WTC11 (cell line): ENCODE results near the gene CCT3. TPM values are rescaled to one million over a fixed set of nuclear protein-coding genes. Genes with fewer than 3 reads are reported as not detected.

Experiments
- ATAC-seq: fragments of 200-7000 bp; cut with Tn5 transposase; 2 replicates; pipeline ENCODE4 v1.10.0; 2021; ENCODE audit warnings: mild to moderate bottlenecking, moderate library complexity
- CTCF ChIA-PET: fragments of 300-600 bp; sonication (Branson Sonifier 250); formaldehyde crosslinking; loops from one replicate; lab custom pipeline; 2021; ENCODE audit warnings: antibody characterized with exemption; lab: Charles Lee
- POLR2A ChIA-PET: fragments of 350-600 bp; sonication (Branson Sonifier 250); formaldehyde crosslinking; loops from one replicate; lab custom pipeline; 2021; ENCODE audit warnings: antibody characterized with exemption; lab: Charles Lee
- DNase-seq: peaks from one replicate; pipeline ENCODE4 v3.0.0; 2021; ENCODE audit warnings: low spot score
- H3K27ac Mint-ChIP-seq: 2 replicates; pipeline ENCODE4 v1.8.0; 2021; ENCODE audit warnings: mixed read lengths
- H3K27me3 Mint-ChIP-seq: 2 replicates; pipeline ENCODE4 v1.8.0; 2021; ENCODE audit warnings: low read depth, mild to moderate bottlenecking, moderate library complexity, mixed read lengths
- H3K36me3 Mint-ChIP-seq: 2 replicates; pipeline ENCODE4 v1.8.0; 2021; ENCODE audit warnings: mixed read lengths
- H3K4me1 Mint-ChIP-seq: 2 replicates; pipeline ENCODE4 v1.8.0; 2022; ENCODE audit warnings: mixed read lengths
- H3K4me3 Mint-ChIP-seq: 2 replicates; pipeline ENCODE4 v1.8.0; 2021; ENCODE audit warnings: mild to moderate bottlenecking, moderate library complexity, mixed read lengths
- H3K9me3 Mint-ChIP-seq: 2 replicates; pipeline ENCODE4 v1.8.0; 2021; ENCODE audit warnings: mixed read lengths
- ATF3 ChIP-seq: sonication (generic); formaldehyde crosslinking; conservative IDR thresholded peaks from 2 replicates; pipeline ENCODE4 v1.8.1; 2022; ENCODE audit warnings: mild to moderate bottlenecking, missing genetic modification reagents
- CREM ChIP-seq: sonication (generic); formaldehyde crosslinking; IDR thresholded peaks from 2 replicates; pipeline ENCODE4 v1.8.1; 2022; ENCODE audit warnings: mild to moderate bottlenecking, missing genetic modification reagents, moderate library complexity
- E2F4 ChIP-seq: sonication (generic); formaldehyde crosslinking; IDR thresholded peaks from 2 replicates; pipeline ENCODE4 v1.8.1; 2022; ENCODE audit warnings: low read depth, mild to moderate bottlenecking, moderate library complexity, missing genetic modification reagents, borderline replicate concordance
- EMX1 ChIP-seq: fragments of 250-450 bp; sonication (Bioruptor Pico); IDR thresholded peaks from 2 replicates; pipeline ENCODE4 v1.8.0; 2021; ENCODE audit warnings: mild to moderate bottlenecking
- FOXP1 ChIP-seq: sonication (generic); formaldehyde crosslinking; IDR thresholded peaks from 2 replicates; pipeline ENCODE4 v1.8.0; 2022; ENCODE audit warnings: missing genetic modification reagents, mild to moderate bottlenecking, moderate library complexity, borderline replicate concordance
- GRHL2 ChIP-seq: fragments of 250-450 bp; sonication (Bioruptor Pico); IDR thresholded peaks from 2 replicates; pipeline ENCODE4 v1.8.0; 2022; ENCODE audit warnings: mild to moderate bottlenecking, moderate library complexity; ENCODE audit not compliant: insufficient replicate concordance, severe bottlenecking
- HMGXB4 ChIP-seq: sonication (generic); formaldehyde crosslinking; IDR thresholded peaks from 2 replicates; pipeline ENCODE4 v1.8.1; 2023; ENCODE audit warnings: mild to moderate bottlenecking, moderate library complexity, missing genetic modification reagents
- IRF2 ChIP-seq: sonication (generic); formaldehyde crosslinking; IDR thresholded peaks from 2 replicates; pipeline ENCODE4 v1.8.0; 2022; ENCODE audit warnings: low read depth, missing genetic modification reagents, borderline replicate concordance
- KAT7 ChIP-seq: sonication (generic); formaldehyde crosslinking; IDR thresholded peaks from 2 replicates; pipeline ENCODE4 v1.8.1; 2023; ENCODE audit warnings: missing genetic modification reagents, mild to moderate bottlenecking, borderline replicate concordance
- NFATC4 ChIP-seq: fragments of 250-450 bp; sonication (Bioruptor Pico); IDR thresholded peaks from 2 replicates; pipeline ENCODE4 v1.9.0; 2021; ENCODE audit warnings: mild to moderate bottlenecking
- NR1H2 ChIP-seq: sonication (generic); formaldehyde crosslinking; IDR thresholded peaks from 2 replicates; pipeline ENCODE4 v1.9.0; 2021; ENCODE audit warnings: mild to moderate bottlenecking, moderate library complexity, missing genetic modification reagents
- OVOL2 ChIP-seq: fragments of 250-450 bp; sonication (Bioruptor Pico); IDR thresholded peaks from 2 replicates; pipeline ENCODE4 v1.9.0; 2021; ENCODE audit warnings: mild to moderate bottlenecking, borderline replicate concordance
- PRDM15 ChIP-seq: sonication (generic); formaldehyde crosslinking; IDR thresholded peaks from 2 replicates; pipeline ENCODE4 v1.8.0; 2022; ENCODE audit warnings: missing genetic modification reagents
- RELA ChIP-seq: sonication (generic); formaldehyde crosslinking; IDR thresholded peaks from 2 replicates; pipeline ENCODE4 v1.8.1; 2022; ENCODE audit warnings: missing genetic modification reagents, mild to moderate bottlenecking, borderline replicate concordance
- TEAD1 ChIP-seq: sonication (generic); formaldehyde crosslinking; IDR thresholded peaks from 2 replicates; pipeline ENCODE4 v1.8.0; 2022; ENCODE audit warnings: mild to moderate bottlenecking, missing genetic modification reagents
- TP53 ChIP-seq: sonication (generic); formaldehyde crosslinking; IDR thresholded peaks from 2 replicates; pipeline ENCODE4 v1.8.1; 2023; ENCODE audit warnings: mild to moderate bottlenecking, missing genetic modification reagents
- ZNF232 ChIP-seq: sonication (generic); formaldehyde crosslinking; IDR thresholded peaks from 2 replicates; pipeline ENCODE4 v1.8.0; 2022; ENCODE audit warnings: mild to moderate bottlenecking, missing genetic modification reagents
- total RNA-seq: library from RNA; stranded (reverse); gene quantifications from 3 replicates; pipeline ENCODE4 v1.2.3, GENCODE V29; 2021
- TF ChIP-seq, protein P1 (sequence below): fragments of 250-450 bp; sonication (Bioruptor Pico); IDR thresholded peaks from 2 replicates; pipeline ENCODE4 v2.1.2; 2022; ENCODE audit warnings: mild to moderate bottlenecking, moderate library complexity
- TF ChIP-seq, protein P2 (sequence below): sonication (generic); formaldehyde crosslinking; IDR thresholded peaks from 2 replicates; pipeline ENCODE4 v1.8.1; 2023; ENCODE audit warnings: mild to moderate bottlenecking, missing genetic modification reagents, moderate library complexity
- TF ChIP-seq, protein P3 (sequence below): sonication (generic); formaldehyde crosslinking; IDR thresholded peaks from 2 replicates; pipeline ENCODE4 v1.8.0; 2022; ENCODE audit warnings: mild to moderate bottlenecking, missing genetic modification reagents
- TF ChIP-seq, protein P4 (sequence below): sonication (generic); formaldehyde crosslinking; IDR thresholded peaks from 2 replicates; pipeline ENCODE4 v1.8.0; 2023; ENCODE audit warnings: mild to moderate bottlenecking, missing genetic modification reagents

Gene CCT3
- total RNA-seq, 1 experiment from 2014 or later, result 479 TPM

- TF ChIP-seq, protein P1, sequence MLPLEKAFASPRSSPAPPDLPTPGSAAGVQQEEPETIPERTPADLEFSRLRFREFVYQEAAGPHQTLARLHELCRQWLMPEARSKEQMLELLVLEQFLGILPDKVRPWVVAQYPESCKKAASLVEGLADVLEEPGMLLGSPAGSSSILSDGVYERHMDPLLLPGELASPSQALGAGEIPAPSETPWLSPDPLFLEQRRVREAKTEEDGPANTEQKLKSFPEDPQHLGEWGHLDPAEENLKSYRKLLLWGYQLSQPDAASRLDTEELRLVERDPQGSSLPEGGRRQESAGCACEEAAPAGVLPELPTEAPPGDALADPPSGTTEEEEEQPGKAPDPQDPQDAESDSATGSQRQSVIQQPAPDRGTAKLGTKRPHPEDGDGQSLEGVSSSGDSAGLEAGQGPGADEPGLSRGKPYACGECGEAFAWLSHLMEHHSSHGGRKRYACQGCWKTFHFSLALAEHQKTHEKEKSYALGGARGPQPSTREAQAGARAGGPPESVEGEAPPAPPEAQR (CRISPR knock-in tag), result no peak
- no peak for TF ChIP-seq FOXP1 (CRISPR knock-in tag)
- no peak for TF ChIP-seq GRHL2 (CRISPR knock-in tag)
- TF ChIP-seq CREM (CRISPR knock-in tag), result no peak
Measured at GRCh38 chr1:156319664-156320063, 18.4 kb downstream of the CCT3 start (continued).

GRCh38 chr1:156316909-156317308 is 21.2 kb downstream of the CCT3 start:
- CTCF ChIA-PET, result interaction anchor here (2.0 kb wide), 1 partner anchor 42 kb away, joined by 5 read pairs; no protein-coding TSS in a partner anchor
- POLR2A ChIA-PET, result interaction anchor here (0.7 kb wide), 1 partner anchor 257 kb away, joined by 3 read pairs; no protein-coding TSS in a partner anchor

More at GRCh38 chr1:156316909-156317308, 21.2 kb downstream of the CCT3 start:
- DNase-seq, result no peak
- Mint-ChIP-seq H3K4me1 (no peaks in the 10 kb centered on the region), H3K4me3 (no peak overlapping the region), H3K27me3 (no peaks in the 10 kb centered on the region), H3K36me3 (peaks cover 92% of the 10 kb centered on the region), H3K9me3 (no peaks in the 10 kb centered on the region), H3K27ac (no peak overlapping the region)
- TF ChIP-seq TP53 (CRISPR knock-in tag) (no peak), E2F4 (CRISPR knock-in tag) (no peak), TEAD1 (CRISPR knock-in tag) (no peak), OVOL2 (no peak), IRF2 (CRISPR knock-in tag) (no peak), ATF3 (CRISPR knock-in tag) (no peak), NR1H2 (no peak), NFATC4 (CRISPR knock-in tag) (no peak), PRDM15 (no peak), KAT7 (CRISPR knock-in tag) (no peak), ZNF232 (CRISPR knock-in tag) (no peak), RELA (CRISPR knock-in tag) (no peak), HMGXB4 (CRISPR knock-in tag) (no peak), EMX1 (CRISPR knock-in tag) (no peak)
- TF ChIP-seq, protein P2, sequence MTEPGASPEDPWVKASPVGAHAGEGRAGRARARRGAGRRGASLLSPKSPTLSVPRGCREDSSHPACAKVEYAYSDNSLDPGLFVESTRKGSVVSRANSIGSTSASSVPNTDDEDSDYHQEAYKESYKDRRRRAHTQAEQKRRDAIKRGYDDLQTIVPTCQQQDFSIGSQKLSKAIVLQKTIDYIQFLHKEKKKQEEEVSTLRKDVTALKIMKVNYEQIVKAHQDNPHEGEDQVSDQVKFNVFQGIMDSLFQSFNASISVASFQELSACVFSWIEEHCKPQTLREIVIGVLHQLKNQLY (CRISPR knock-in tag), result no peak
- TF ChIP-seq, protein P3, sequence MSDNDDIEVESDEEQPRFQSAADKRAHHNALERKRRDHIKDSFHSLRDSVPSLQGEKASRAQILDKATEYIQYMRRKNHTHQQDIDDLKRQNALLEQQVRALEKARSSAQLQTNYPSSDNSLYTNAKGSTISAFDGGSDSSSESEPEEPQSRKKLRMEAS (CRISPR knock-in tag), result no peak
- TF ChIP-seq, protein P4, sequence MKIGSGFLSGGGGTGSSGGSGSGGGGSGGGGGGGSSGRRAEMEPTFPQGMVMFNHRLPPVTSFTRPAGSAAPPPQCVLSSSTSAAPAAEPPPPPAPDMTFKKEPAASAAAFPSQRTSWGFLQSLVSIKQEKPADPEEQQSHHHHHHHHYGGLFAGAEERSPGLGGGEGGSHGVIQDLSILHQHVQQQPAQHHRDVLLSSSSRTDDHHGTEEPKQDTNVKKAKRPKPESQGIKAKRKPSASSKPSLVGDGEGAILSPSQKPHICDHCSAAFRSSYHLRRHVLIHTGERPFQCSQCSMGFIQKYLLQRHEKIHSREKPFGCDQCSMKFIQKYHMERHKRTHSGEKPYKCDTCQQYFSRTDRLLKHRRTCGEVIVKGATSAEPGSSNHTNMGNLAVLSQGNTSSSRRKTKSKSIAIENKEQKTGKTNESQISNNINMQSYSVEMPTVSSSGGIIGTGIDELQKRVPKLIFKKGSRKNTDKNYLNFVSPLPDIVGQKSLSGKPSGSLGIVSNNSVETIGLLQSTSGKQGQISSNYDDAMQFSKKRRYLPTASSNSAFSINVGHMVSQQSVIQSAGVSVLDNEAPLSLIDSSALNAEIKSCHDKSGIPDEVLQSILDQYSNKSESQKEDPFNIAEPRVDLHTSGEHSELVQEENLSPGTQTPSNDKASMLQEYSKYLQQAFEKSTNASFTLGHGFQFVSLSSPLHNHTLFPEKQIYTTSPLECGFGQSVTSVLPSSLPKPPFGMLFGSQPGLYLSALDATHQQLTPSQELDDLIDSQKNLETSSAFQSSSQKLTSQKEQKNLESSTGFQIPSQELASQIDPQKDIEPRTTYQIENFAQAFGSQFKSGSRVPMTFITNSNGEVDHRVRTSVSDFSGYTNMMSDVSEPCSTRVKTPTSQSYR (CRISPR knock-in tag), result no peak
- no peak for ATAC-seq
